Body of pancreas (tissue), 4 donors: ENCODE results near the gene ZNF256.

Experiments
- POLR2A ChIP-seq, 3 donors: fragments of 450-650 bp; IDR thresholded peaks; one replicate each; pipeline ENCODE4 v1.6.1; 2016; ENCODE audit warnings: antibody characterized with exemption in 3 of 3, mild to moderate bottlenecking in 2 of 3
- TF ChIP-seq, protein P1 (sequence below), 7 experiments: fragments of 450-650 bp in 4 of 7; fragments of 200-600 bp in 3 of 7; sonication (generic) in 3 of 7; IDR thresholded peaks; one replicate each; pipeline ENCODE4 v1.5.1; 2016 to 2019; ENCODE audit warnings: antibody characterized with exemption in 7 of 7

DNA sequence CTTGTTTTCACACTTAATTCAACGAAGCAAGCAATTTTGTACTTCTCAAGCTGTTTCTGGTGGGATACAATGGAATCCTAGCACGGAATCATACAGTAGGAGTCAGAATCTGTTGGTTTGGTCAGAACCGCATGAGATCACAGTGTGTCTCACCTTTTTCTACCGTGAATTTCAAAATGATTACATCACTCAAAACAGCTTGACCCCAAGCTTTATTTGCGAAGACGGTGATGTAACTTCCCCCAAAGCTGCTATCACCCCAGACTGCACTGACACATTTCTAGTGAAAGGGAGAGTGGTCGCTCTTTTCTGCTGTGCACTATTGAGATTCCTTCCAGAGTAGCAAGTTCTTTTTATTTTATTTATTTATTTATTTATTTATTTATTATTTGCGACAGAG, 17.3 kb upstream of the ZNF256 start:
- TF ChIP-seq, protein P1, sequence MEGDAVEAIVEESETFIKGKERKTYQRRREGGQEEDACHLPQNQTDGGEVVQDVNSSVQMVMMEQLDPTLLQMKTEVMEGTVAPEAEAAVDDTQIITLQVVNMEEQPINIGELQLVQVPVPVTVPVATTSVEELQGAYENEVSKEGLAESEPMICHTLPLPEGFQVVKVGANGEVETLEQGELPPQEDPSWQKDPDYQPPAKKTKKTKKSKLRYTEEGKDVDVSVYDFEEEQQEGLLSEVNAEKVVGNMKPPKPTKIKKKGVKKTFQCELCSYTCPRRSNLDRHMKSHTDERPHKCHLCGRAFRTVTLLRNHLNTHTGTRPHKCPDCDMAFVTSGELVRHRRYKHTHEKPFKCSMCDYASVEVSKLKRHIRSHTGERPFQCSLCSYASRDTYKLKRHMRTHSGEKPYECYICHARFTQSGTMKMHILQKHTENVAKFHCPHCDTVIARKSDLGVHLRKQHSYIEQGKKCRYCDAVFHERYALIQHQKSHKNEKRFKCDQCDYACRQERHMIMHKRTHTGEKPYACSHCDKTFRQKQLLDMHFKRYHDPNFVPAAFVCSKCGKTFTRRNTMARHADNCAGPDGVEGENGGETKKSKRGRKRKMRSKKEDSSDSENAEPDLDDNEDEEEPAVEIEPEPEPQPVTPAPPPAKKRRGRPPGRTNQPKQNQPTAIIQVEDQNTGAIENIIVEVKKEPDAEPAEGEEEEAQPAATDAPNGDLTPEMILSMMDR (IDR thresholded peaks at IDR 0.05), result no peak
- no peak for TF ChIP-seq POLR2A (IDR thresholded peaks at IDR 0.05)
